Measurements from ENCODE around the gene RAMAC. TPM values are rescaled to one million over a fixed set of nuclear protein-coding genes. Genes with fewer than 3 reads are reported as not detected.

The RAMAC gene
- total RNA-seq, 4 donors from 2014 or later, result 17.2 to 23.2 (median 19.8) TPM

- intact Hi-C loops (cut with DNase I), result no loop called here
Observed at GRCh38 chr15:82950295-82950694, 35.7 kb upstream of the RAMAC start.

GRCh38 chr15:82950746-82951370 lies 35.2 kb upstream of the RAMAC start:
- Histone ChIP-seq H3K27me3 (no peaks in the 10 kb centered on the region), H3K9me3 (no peaks in the 10 kb centered on the region), H3K4me3 (peak overlapping the region in 2 of 4 donors; percentile 66 to 79), H3K4me1 (peaks cover 4 to 21% (median 18%) of the 10 kb centered on the region in 4 donors), H3K36me3 (no peaks in the 10 kb centered on the region), H3K27ac (replicated peaks in 1 of 4) (no peak overlapping the region)
- 73% methylated on average over 6 of the region's 6 CpGs for WGBS
- intact Hi-C loops (cut with DNase I), result no loop called here
- TF ChIP-seq POLR2AphosphoS5 (IDR thresholded peaks at IDR 0.05), result no peak
- no peak for TF ChIP-seq EP300 (IDR thresholded peaks at IDR 0.05)
- no peak for TF ChIP-seq POLR2A (IDR thresholded peaks at IDR 0.05; ENCODE audit: low read depth)
- TF ChIP-seq, protein P1, sequence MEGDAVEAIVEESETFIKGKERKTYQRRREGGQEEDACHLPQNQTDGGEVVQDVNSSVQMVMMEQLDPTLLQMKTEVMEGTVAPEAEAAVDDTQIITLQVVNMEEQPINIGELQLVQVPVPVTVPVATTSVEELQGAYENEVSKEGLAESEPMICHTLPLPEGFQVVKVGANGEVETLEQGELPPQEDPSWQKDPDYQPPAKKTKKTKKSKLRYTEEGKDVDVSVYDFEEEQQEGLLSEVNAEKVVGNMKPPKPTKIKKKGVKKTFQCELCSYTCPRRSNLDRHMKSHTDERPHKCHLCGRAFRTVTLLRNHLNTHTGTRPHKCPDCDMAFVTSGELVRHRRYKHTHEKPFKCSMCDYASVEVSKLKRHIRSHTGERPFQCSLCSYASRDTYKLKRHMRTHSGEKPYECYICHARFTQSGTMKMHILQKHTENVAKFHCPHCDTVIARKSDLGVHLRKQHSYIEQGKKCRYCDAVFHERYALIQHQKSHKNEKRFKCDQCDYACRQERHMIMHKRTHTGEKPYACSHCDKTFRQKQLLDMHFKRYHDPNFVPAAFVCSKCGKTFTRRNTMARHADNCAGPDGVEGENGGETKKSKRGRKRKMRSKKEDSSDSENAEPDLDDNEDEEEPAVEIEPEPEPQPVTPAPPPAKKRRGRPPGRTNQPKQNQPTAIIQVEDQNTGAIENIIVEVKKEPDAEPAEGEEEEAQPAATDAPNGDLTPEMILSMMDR (IDR thresholded peaks at IDR 0.05), result no peak
- no peak for DNase-seq (ENCODE audit: extremely low spot score)

More at GRCh38 chr15:82950295-82950694, 35.7 kb upstream of the RAMAC start:
- DNase-seq (ENCODE audit: extremely low spot score), result no peak
- H3K27ac ChIP-seq (replicated peaks in 1 of 4), result no peak overlapping the region
- H3K36me3 ChIP-seq, result no peaks in the 10 kb centered on the region
- no peaks in the 10 kb centered on the region for H3K27me3 ChIP-seq
- H3K4me3 ChIP-seq, result no peak overlapping the region
- peaks cover 4 to 21% (median 18%) of the 10 kb centered on the region in 4 donors for H3K4me1 ChIP-seq
- 79% methylated on average over 5 of the region's 5 CpGs for WGBS
- H3K9me3 ChIP-seq, result no peaks in the 10 kb centered on the region
- TF ChIP-seq, protein P1 (IDR thresholded peaks at IDR 0.05), result no peak
- TF ChIP-seq EP300 (IDR thresholded peaks at IDR 0.05) (no peak), POLR2AphosphoS5 (IDR thresholded peaks at IDR 0.05) (no peak), POLR2A (IDR thresholded peaks at IDR 0.05; ENCODE audit: low read depth) (no peak)

- H3K27ac ChIP-seq (replicated peaks in 1 of 4), result peak overlapping the region in 3 of 4 donors; percentile 48 to 63 (median 62)
- H3K27me3 ChIP-seq, result no peaks in the 10 kb centered on the region
- no peak for DNase-seq (ENCODE audit: extremely low spot score)
- TF ChIP-seq POLR2AphosphoS5 (IDR thresholded peaks at IDR 0.05) (no peak), POLR2A (IDR thresholded peaks at IDR 0.05; ENCODE audit: low read depth) (no peak), EP300 (IDR thresholded peaks at IDR 0.05) (no peak)
- TF ChIP-seq, protein P1 (IDR thresholded peaks at IDR 0.05), result no peak
- intact Hi-C loops (cut with DNase I), result no loop called here
- no peaks in the 10 kb centered on the region for H3K36me3 ChIP-seq
- H3K9me3 ChIP-seq, result no peaks in the 10 kb centered on the region
- peaks cover 4 to 21% (median 18%) of the 10 kb centered on the region in 4 donors for H3K4me1 ChIP-seq
- 55% methylated on average over 13 of the region's 13 CpGs for WGBS
- peak overlapping the region; percentile 62 to 79 (median 66) for H3K4me3 ChIP-seq
Observed at GRCh38 chr15:82951472-82952157, 34.4 kb upstream of the RAMAC start.

DNA sequence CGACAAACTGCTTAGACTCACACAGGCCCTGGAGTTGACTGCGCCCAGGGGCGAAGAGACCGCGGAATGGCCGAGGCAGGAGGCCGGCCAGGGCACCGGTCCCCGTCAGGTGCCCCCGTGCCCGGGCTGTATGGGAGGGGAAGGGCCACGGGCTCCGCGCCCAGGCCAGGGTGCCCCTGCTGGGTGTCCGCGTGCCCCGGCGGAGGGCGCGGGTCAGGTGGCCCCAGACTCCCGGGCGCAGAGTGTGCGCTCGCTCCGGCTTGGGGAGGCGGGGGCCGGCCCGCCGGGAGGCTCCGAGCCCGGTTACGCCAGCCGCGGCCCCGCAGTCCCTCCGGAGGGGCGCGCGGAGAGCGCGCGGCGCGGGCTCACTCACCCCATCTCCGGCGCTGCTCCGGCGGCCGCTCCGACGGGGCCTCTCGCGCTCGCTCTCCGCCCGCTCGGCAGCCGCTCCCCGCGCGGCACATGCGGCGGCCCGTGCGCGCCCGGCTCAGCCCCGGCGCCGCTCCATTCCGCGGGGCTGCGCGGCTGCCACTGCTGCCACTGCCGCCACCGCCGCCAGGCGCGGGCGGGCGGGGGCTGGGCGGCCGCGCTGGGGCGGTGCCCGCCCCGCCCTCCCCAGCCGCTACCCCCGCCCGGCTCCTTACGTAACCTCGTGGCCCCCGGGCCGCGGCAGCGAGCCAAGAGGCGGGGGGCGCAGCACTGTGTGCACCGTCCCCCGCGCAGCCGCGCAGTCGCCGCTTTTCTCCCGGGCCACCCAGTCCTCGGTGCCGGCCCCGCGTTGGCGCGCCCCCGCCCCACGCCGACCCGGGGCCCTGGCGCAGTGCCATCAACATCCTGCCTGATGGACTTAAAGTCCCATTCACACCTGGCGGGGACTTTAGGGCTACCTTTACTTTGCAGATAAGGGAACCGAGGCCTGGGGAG lies 33.6 kb upstream of the RAMAC start, which contains the start of gene HOMER2:
HOMER2 (minus strand) TSS at position 563 of the 924 bp plus-strand sequence; CDS start at position 378, 185 bp downstream.
- peak within 1 kb of the TSS; percentile 35 to 63 (median 55) for H3K27ac ChIP-seq (replicated peaks in 1 of 4)
- intact Hi-C loops (cut with DNase I), result no loop called here
- H3K36me3 ChIP-seq, result no peaks in the 10 kb centered on the region
- H3K27me3 ChIP-seq, result no peaks in the 10 kb centered on the region
- TF ChIP-seq EP300 (IDR thresholded peaks at IDR 0.05), result no peak
- TF ChIP-seq POLR2AphosphoS5 (IDR thresholded peaks at IDR 0.05), result no peak
- TF ChIP-seq, protein P1 (IDR thresholded peaks at IDR 0.05), result no peak
- no peak for TF ChIP-seq POLR2A (IDR thresholded peaks at IDR 0.05; ENCODE audit: low read depth)
- H3K4me1 ChIP-seq, result peaks cover 4 to 21% (median 18%) of the 10 kb centered on the region in 4 donors
- no peak for DNase-seq (ENCODE audit: extremely low spot score)
- H3K9me3 ChIP-seq, result no peaks in the 10 kb centered on the region
- 6% methylated on average over 9 of the region's 119 CpGs for WGBS
- peak within 1 kb of the TSS; percentile 62 to 79 (median 66) for H3K4me3 ChIP-seq
